ENCODE results near the gene CCDC110.

Gene CCDC110

GRCh38 chr4:185512516-185512915 lies 41.0 kb upstream of the CCDC110 start:
- no peak for TF ChIP-seq CTCF (IDR thresholded peaks at IDR 0.05)

DNA sequence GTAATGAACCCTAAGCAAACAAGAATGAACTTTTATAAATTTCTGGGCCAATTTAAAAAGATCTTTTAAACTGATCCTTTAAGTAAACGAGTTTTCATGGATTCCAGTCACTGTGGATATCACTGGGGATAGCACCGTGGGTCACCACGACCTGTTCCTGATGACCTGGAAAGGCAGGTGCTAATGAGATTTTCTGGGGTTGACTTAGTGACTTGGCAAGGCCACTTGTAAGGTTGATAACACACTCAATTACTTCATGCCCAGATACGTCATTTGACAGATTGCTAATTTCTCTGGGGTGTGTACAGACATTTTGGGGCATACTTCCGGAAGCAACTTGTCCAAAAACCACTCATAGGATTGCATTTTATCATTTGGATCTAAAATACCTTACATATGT lies 39.3 kb upstream of the CCDC110 start:
- TF ChIP-seq CTCF (IDR thresholded peaks at IDR 0.05), result no peak

GRCh38 chr4:185508181-185508580 lies 36.6 kb upstream of the CCDC110 start:
- TF ChIP-seq CTCF (IDR thresholded peaks at IDR 0.05), result no peak

DNA sequence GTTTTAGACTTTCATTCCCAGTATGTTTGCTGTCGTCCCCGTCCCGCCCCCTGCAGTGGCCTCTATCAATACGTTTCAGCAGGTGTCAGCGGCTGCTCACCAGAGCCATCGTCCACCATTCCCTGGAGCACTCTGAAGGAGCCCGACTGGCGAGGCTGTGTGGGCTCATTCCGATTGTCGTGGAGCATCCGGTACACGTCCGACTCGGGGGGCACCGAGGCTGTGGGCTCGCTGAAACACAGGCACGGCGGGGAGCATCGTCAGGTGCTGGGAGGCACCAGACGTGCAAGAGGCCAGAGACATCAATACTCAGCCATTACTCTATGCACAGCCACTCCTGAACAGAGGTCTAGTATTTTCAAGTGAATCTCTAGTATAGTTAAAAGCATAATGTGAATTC lies 34.9 kb upstream of the CCDC110 start:
- TF ChIP-seq CTCF (IDR thresholded peaks at IDR 0.05), result no peak

GRCh38 chr4:185504098-185505047 lies 32.8 kb upstream of the CCDC110 start:
- no peak for TF ChIP-seq CTCF (IDR thresholded peaks at IDR 0.05)

DNA sequence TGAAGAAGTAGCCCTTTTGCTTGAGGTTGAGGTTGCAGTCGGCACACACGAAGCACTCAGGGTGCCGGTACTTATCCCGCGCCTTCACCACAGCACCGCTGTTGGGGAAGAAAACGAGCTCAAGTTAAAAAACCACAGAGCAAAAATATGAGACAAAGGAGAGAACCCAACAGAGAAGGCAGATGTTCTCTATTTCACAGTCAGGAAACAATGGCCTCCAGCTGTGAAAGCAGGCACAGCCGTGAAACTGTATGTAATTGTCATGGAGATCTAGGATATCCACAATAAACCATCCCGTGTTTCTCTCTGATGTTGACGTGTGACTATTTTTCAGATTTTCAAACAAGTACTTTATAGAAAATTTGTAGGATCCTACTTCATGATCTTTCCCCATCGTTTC lies 30.9 kb upstream of the CCDC110 start:
- TF ChIP-seq CTCF (IDR thresholded peaks at IDR 0.05), result no peak

- TF ChIP-seq CTCF (IDR thresholded peaks at IDR 0.05), result no peak
These were observed 29.0 kb upstream of the CCDC110 start for GRCh38 chr4:185500576-185500975.
